Measurements from ENCODE around the gene UBXN7. TPM values are rescaled to one million over a fixed set of nuclear protein-coding genes. Genes with fewer than 3 reads are reported as not detected.

The UBXN7 gene
- total RNA-seq, 2 donors from 2014 or later = 28.8 to 45.4 TPM

DNA sequence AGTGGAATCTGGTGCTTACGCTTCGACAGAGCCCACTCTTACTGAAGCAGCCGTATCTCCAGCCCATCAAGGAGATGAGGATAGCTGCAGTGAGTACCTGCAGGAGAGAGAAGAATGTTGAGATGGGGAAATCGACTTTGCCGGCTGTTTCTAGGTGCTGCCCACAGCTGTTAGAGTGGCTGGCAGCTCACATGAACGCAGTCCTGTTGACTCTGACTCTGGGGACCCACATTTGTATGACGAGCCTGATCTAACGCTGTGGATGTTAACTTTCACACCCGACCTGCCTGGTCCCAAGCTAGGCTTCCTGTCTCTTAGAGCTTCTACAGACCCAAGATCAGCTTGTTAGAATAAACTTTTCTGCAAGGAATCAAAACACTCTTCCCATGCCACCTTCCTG lies 105.3 kb downstream of the UBXN7 start:
- H3K27me3 ChIP-seq = peaks cover 2% of the 10 kb centered on the region
- no peak overlapping the region for H3K9ac ChIP-seq (ENCODE audit: low read depth in 2 of 2, low read length in 2 of 2)
- intact Hi-C loops (cut with DNase I) = no loop called here
- H3K4me1 ChIP-seq = no peaks in the 10 kb centered on the region
- no peaks in the 10 kb centered on the region for H3K9me3 ChIP-seq
- H3K27ac ChIP-seq = no peak overlapping the region
- no peak for DNase-seq
- no peaks in the 10 kb centered on the region for H3K36me3 ChIP-seq
- TF ChIP-seq, protein P1, sequence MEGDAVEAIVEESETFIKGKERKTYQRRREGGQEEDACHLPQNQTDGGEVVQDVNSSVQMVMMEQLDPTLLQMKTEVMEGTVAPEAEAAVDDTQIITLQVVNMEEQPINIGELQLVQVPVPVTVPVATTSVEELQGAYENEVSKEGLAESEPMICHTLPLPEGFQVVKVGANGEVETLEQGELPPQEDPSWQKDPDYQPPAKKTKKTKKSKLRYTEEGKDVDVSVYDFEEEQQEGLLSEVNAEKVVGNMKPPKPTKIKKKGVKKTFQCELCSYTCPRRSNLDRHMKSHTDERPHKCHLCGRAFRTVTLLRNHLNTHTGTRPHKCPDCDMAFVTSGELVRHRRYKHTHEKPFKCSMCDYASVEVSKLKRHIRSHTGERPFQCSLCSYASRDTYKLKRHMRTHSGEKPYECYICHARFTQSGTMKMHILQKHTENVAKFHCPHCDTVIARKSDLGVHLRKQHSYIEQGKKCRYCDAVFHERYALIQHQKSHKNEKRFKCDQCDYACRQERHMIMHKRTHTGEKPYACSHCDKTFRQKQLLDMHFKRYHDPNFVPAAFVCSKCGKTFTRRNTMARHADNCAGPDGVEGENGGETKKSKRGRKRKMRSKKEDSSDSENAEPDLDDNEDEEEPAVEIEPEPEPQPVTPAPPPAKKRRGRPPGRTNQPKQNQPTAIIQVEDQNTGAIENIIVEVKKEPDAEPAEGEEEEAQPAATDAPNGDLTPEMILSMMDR (IDR thresholded peaks at IDR 0.05) = no peak
- no peak overlapping the region for H3K4me3 ChIP-seq

GRCh38 chr3:196323691-196324090 lies 108.5 kb downstream of the UBXN7 start:
- no peak overlapping the region for H3K4me3 ChIP-seq
- H3K27ac ChIP-seq = no peak overlapping the region
- H3K9ac ChIP-seq (ENCODE audit: low read depth in 2 of 2, low read length in 2 of 2) = no peak overlapping the region
- DNase-seq = no peak
- no peaks in the 10 kb centered on the region for H3K36me3 ChIP-seq
- intact Hi-C loops (cut with DNase I) = no loop called here
- no peaks in the 10 kb centered on the region for H3K4me1 ChIP-seq
- peaks cover 2% of the 10 kb centered on the region for H3K27me3 ChIP-seq
- no peaks in the 10 kb centered on the region for H3K9me3 ChIP-seq
- TF ChIP-seq, protein P1 (IDR thresholded peaks at IDR 0.05) = no peak

DNA sequence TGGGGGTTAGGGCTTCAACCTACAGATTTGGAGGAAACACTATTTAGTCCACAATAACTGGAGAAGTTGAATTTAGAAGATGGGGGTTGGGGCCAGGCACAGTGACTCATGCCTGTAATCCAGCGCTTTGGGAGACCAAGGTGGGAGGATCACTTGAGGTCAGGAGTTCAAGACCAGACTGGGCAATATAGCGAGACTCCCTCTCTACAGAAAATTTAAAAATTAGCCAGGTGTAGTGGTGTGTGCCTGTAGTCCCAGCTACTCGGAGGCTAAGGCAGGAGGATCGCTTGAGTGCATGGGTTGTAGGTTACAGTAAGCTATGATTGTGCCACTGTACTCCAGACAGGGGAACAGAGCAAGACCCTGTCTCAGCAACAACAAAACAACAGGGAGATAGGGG lies 109.2 kb downstream of the UBXN7 start:
- intact Hi-C loops (cut with DNase I) = no loop called here
- TF ChIP-seq, protein P1 (IDR thresholded peaks at IDR 0.05) = no peak
- Histone ChIP-seq H3K9me3 (no peaks in the 10 kb centered on the region), H3K27me3 (peaks cover 2% of the 10 kb centered on the region), H3K4me1 (no peaks in the 10 kb centered on the region), H3K27ac (no peak overlapping the region), H3K36me3 (no peaks in the 10 kb centered on the region), H3K4me3 (no peak overlapping the region), H3K9ac (ENCODE audit: low read depth in 2 of 2, low read length in 2 of 2) (no peak overlapping the region)
- no peak for DNase-seq

- no peaks in the 10 kb centered on the region for H3K27me3 ChIP-seq
- no peaks in the 10 kb centered on the region for H3K36me3 ChIP-seq
- no peak overlapping the region for H3K9ac ChIP-seq (ENCODE audit: low read depth in 2 of 2, low read length in 2 of 2)
- intact Hi-C loops (cut with DNase I) = no loop called here
- no peak overlapping the region for H3K4me3 ChIP-seq
- TF ChIP-seq, protein P1 (IDR thresholded peaks at IDR 0.05) = no peak
- no peaks in the 10 kb centered on the region for H3K4me1 ChIP-seq
- no peak overlapping the region for H3K27ac ChIP-seq
- DNase-seq = no peak
- H3K9me3 ChIP-seq = no peaks in the 10 kb centered on the region
Measured at GRCh38 chr3:196321162-196321561, 111.1 kb downstream of the UBXN7 start.

DNA sequence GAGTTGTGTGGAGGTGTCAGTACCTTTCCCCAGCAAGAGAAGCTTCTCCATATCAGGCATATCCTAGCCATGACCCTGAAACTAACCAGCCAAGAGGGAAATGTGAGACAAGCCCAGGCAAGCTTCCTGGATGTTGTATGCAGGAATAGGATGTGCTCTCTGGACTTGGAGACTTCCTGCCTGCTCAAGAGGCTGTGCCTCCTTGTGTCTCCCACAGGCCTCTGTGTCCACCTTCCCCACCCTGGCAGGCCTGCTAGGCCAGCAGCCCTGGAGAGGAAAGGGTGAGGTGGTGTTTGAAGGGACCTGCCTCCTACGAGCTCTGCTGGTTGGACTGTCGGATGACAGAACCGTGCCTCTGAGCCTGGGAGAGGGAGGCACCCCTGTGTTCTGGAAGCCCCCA lies 112.1 kb downstream of the UBXN7 start:
- Histone ChIP-seq H3K9me3 (no peaks in the 10 kb centered on the region), H3K9ac (ENCODE audit: low read depth in 2 of 2, low read length in 2 of 2) (no peak overlapping the region), H3K27ac (no peak overlapping the region), H3K27me3 (no peaks in the 10 kb centered on the region), H3K4me1 (no peaks in the 10 kb centered on the region), H3K4me3 (no peak overlapping the region), H3K36me3 (no peaks in the 10 kb centered on the region)
- intact Hi-C loops (cut with DNase I) = no loop called here
- TF ChIP-seq, protein P1 (IDR thresholded peaks at IDR 0.05) = no peak
- DNase-seq = no peak

All from colonic mucosa (tissue), 4 donors.